ENCODE data around the gene TTLL3.
"Not testable (repeated sequence)": the region's sequence is repeated elsewhere in the genome, so short reads cannot be mapped to it uniquely, and the experiment has no call there.

Gene TTLL3

GRCh38 chr3:9864200-9864927 lies 54.3 kb downstream of the TTLL3 start:
- no peak for DNase-seq (ENCODE audit: low read depth in 4 of 4, low spot score in 1 of 4)

- DNase-seq (ENCODE audit: low read depth in 4 of 4, low spot score in 1 of 4), result not testable (repeated sequence)
Measured at GRCh38 chr3:9865125-9865637, 55.1 kb downstream of the TTLL3 start.

GRCh38 chr3:9866639-9867038 lies 56.6 kb downstream of the TTLL3 start:
- no peak for DNase-seq (ENCODE audit: low read depth in 4 of 4, low spot score in 1 of 4)

- no peak for DNase-seq (ENCODE audit: low read depth in 4 of 4, low spot score in 1 of 4)
Measured at GRCh38 chr3:9867106-9867505, 57.0 kb downstream of the TTLL3 start.

- no peak for DNase-seq (ENCODE audit: low read depth in 4 of 4, low spot score in 1 of 4)
Measured at GRCh38 chr3:9869955-9870354, 59.9 kb downstream of the TTLL3 start.

- no peak for DNase-seq (ENCODE audit: low read depth in 4 of 4, low spot score in 1 of 4)
Measured at GRCh38 chr3:9870978-9871377, 60.9 kb downstream of the TTLL3 start.

- DNase-seq (ENCODE audit: low read depth in 4 of 4, low spot score in 1 of 4), result not testable (repeated sequence)
Measured at GRCh38 chr3:9872067-9872466, 62.0 kb downstream of the TTLL3 start.

- DNase-seq (ENCODE audit: low read depth in 4 of 4, low spot score in 1 of 4), result no peak
Measured at GRCh38 chr3:9875448-9875847, 65.4 kb downstream of the TTLL3 start.

- DNase-seq (ENCODE audit: low read depth in 4 of 4, low spot score in 1 of 4), result not testable (repeated sequence)
Measured at GRCh38 chr3:9876255-9876654, 66.2 kb downstream of the TTLL3 start.

GRCh38 chr3:9876991-9877390 lies 66.9 kb downstream of the TTLL3 start:
- no peak for DNase-seq (ENCODE audit: low read depth in 4 of 4, low spot score in 1 of 4)

- no peak for DNase-seq (ENCODE audit: low read depth in 4 of 4, low spot score in 1 of 4)
Measured at GRCh38 chr3:9878700-9879099, 68.6 kb downstream of the TTLL3 start.

GRCh38 chr3:9879830-9880549 lies 69.9 kb downstream of the TTLL3 start, which contains the start of gene CIDEC:
Gene CIDEC, minus strand, starts transcription at chr3:9880253. Its CDS starts 1,767 bp downstream, at chr3:9878486.
- no peak for DNase-seq (ENCODE audit: low read depth in 4 of 4, low spot score in 1 of 4)

GRCh38 chr3:9881441-9881840 lies 71.4 kb downstream of the TTLL3 start:
- DNase-seq (ENCODE audit: low read depth in 4 of 4, low spot score in 1 of 4), result no peak

GRCh38 chr3:9883706-9884554 lies 73.9 kb downstream of the TTLL3 start:
- DNase-seq (ENCODE audit: low read depth in 4 of 4, low spot score in 1 of 4), result no peak

- no peak for DNase-seq (ENCODE audit: low read depth in 4 of 4, low spot score in 1 of 4)
Measured at GRCh38 chr3:9884555-9885165, 74.6 kb downstream of the TTLL3 start.

Measured in stimulated activated CD4-positive, alpha-beta T cell treated with anti-CD3 and anti-CD28 coated beads, Interleukin-1b, Interleukin-23, amount 100 ng/mL, for 24 hours (primary cell).